AG04450 (cell line): Measurements from ENCODE around the gene GGT5. TPM values are rescaled to one million over a fixed set of nuclear protein-coding genes. Genes with fewer than 3 reads are reported as not detected.
"Not testable (repeated sequence)": the region's sequence is repeated elsewhere in the genome, so short reads cannot be mapped to it uniquely, and the experiment has no call there.

Experiments used
- CTCF ChIA-PET: fragments of 300-600, 350-600 bp; formaldehyde crosslinking; extraction: SDS; loops from one replicate; lab custom pipeline; 2022; ENCODE audit warnings: antibody characterized with exemption, inconsistent platforms; lab: Charles Lee
- POLR2A ChIA-PET: fragments of 350-600 bp; formaldehyde crosslinking; extraction: SDS; loops from one replicate; lab custom pipeline; 2021; ENCODE audit warnings: antibody characterized with exemption, inconsistent platforms; lab: Yijun Ruan, JAX
- DNase-seq: peaks from one replicate; pipeline ENCODE4 v3.0.0-alpha.2; 2011; ENCODE audit warnings: low read depth, low spot score
- H3K27ac ChIP-seq: one replicate; pipeline ENCODE4 v1.5.1; 2012; ENCODE audit warnings: low read depth, low read length, control low read depth
- H3K27me3 ChIP-seq: one replicate; pipeline ENCODE4 v1.6.0; 2012; ENCODE audit warnings: low read length; ENCODE audit not compliant: control insufficient read depth, insufficient read depth
- H3K4me3 ChIP-seq: 2 replicates; pipeline ENCODE4 v1.5.1; 2011; ENCODE audit warnings: mild to moderate bottlenecking, low read depth, low read length, control low read depth
- H3K9me3 ChIP-seq: 2 replicates; pipeline ENCODE4 v1.5.1; 2012; ENCODE audit warnings: low read length; ENCODE audit not compliant: control insufficient read depth, insufficient read depth
- CTCF ChIP-seq: IDR thresholded peaks from 2 replicates; pipeline ENCODE4 v1.5.1; 2011; ENCODE audit warnings: low read depth, low read length, control low read depth, inconsistent platforms
- polyA minus RNA-seq: library from RNA; depleted of rRNA, polyadenylated mRNA; stranded (reverse); fragments of >200 nt; gene quantifications from 2 replicates; pipeline ENCODE4 v1.2.3, GENCODE V29; 2011; rRNA and poly(A)+ RNA removed
- polyA plus RNA-seq: library from polyadenylated mRNA; depleted of rRNA; stranded (reverse); fragments of >200 nt; gene quantifications from 2 replicates; pipeline ENCODE4 v1.2.3, GENCODE V29; 2011; rRNA removed

GGT5 gene
- 4.4 TPM in 2 replicates for polyA plus RNA-seq
- 0.43 and 0.83 TPM in 2 replicates for polyA minus RNA-seq

- not testable (repeated sequence) for H3K27me3 ChIP-seq, H3K9me3 ChIP-seq, DNase-seq
- ChIA-PET CTCF (interaction anchor here (2.1 kb wide), 1 partner anchor 55 kb away, joined by 11 read pairs; no protein-coding TSS in a partner anchor), POLR2A (interaction anchor here (1.8 kb wide), 1 partner anchor 37 kb away, joined by 7 read pairs; no protein-coding TSS in a partner anchor)
- H3K4me3 ChIP-seq: 0 out of 2 replicates have a peak within 1 kb of the TSS, but pooled peaks have one; percentile 17
- peak within 1 kb of the TSS; percentile 57 for H3K27ac ChIP-seq
These were observed at the start of gene GGT5 for GRCh38 chr22:24245030-24245431. GGT5 (minus strand) TSS chr22:24245082; CDS start chr22:24244725, 357 bp downstream.

- CTCF ChIA-PET, DNase-seq, H3K9me3 ChIP-seq, H3K27me3 ChIP-seq, H3K4me3 ChIP-seq, POLR2A ChIA-PET, H3K27ac ChIP-seq: not testable (repeated sequence)
These were observed 47.4 kb upstream of the GGT5 start for GRCh38 chr22:24292202-24292830.

- CTCF ChIA-PET: interaction anchor here (1.0 kb wide), 1 partner anchor 211 kb away, joined by 4 read pairs; no protein-coding TSS in a partner anchor
- Histone ChIP-seq H3K4me3 (no peak overlapping the region), H3K27ac (no peak overlapping the region), H3K9me3 (no peaks in the 10 kb centered on the region), H3K27me3 (no peaks in the 10 kb centered on the region)
- no peak for DNase-seq
- TF ChIP-seq CTCF: no peak
- POLR2A ChIA-PET: no interaction called here
These were observed 46.8 kb upstream of the GGT5 start for GRCh38 chr22:24291515-24292201.

- POLR2A ChIA-PET: no interaction called here
- DNase-seq: no peak
These were observed 45.6 kb upstream of the GGT5 start for GRCh38 chr22:24290459-24290858.

GRCh38 chr22:24289741-24290163, 44.9 kb upstream of the GGT5 start:
- no peaks in the 10 kb centered on the region for H3K9me3 ChIP-seq
- POLR2A ChIA-PET: interaction anchor here (0.6 to 1.3 kb wide), 5 partner anchors 17 to 143 kb away, joined by 3 to 7 read pairs (median 5); partner anchors contain the start of gene SPECC1L
- H3K27me3 ChIP-seq: no peaks in the 10 kb centered on the region
- peak overlapping the region; percentile 39 for H3K27ac ChIP-seq
- CTCF ChIA-PET: interaction anchor here (0.6 kb wide), 1 partner anchor 43 kb away, joined by 4 read pairs; no protein-coding TSS in a partner anchor
- no peak overlapping the region for H3K4me3 ChIP-seq
- DNase-seq: no peak
- no peak for TF ChIP-seq CTCF

More at GRCh38 chr22:24290459-24290858, 45.6 kb upstream of the GGT5 start:
- Histone ChIP-seq H3K4me3 (no peak overlapping the region), H3K9me3 (no peaks in the 10 kb centered on the region), H3K27ac (no peak overlapping the region), H3K27me3 (no peaks in the 10 kb centered on the region)
- CTCF ChIA-PET: interaction anchor here (0.6 kb wide), 1 partner anchor 559 kb away, joined by 4 read pairs; no protein-coding TSS in a partner anchor
- TF ChIP-seq CTCF: no peak
